K562 treated with DMSO at 1 percent for 24 hours (cell line): ENCODE data around the gene NPAS3. TPM values are rescaled to one million over a fixed set of nuclear protein-coding genes. Genes with fewer than 3 reads are reported as not detected.

Experiments
- total RNA-seq: library from RNA; unstranded; fragments of 300-600 nt; gene quantifications from 2 replicates; pipeline ENCODE4 v1.2.3, GENCODE V29; 2022; ENCODE audit warnings: low read depth; ENCODE audit not compliant: insufficient read depth

The NPAS3 gene
- total RNA-seq: not detected in 2 replicates

DNA sequence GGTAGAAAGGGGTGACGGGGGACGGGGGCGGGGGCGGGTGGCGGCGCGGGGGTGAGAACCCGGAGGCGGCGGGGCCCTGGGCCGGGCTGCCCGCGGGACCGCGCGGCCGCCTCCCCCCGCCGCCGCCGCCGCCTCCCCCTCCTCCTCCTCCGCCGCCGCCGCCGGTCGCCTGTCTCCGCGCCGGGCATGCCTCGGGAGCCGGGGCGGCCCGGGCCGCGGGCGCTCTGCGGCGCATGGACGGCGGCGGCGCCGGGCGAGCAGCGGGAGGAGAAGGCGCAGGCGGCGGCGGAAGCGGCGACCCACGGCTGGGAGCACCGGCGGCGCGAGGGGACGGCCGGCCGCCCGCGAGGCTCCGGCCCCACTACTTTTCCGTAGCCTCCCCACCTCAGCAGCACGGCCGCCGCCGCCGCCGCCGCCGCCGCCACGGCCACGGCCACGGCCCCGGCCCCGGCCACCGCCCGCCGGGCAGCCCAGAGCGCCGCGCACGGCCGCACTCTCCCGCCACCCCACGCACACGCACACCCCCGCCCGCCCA, at the start of gene NPAS3:
Gene NPAS3, plus strand, starts transcription at position 161 of the 535 bp plus-strand sequence.

